Measurements from ENCODE around the gene ADM.
A peak's percentile ranks its signal among the peaks of the same experiment; 100 is the strongest.

Gene ADM

DNA sequence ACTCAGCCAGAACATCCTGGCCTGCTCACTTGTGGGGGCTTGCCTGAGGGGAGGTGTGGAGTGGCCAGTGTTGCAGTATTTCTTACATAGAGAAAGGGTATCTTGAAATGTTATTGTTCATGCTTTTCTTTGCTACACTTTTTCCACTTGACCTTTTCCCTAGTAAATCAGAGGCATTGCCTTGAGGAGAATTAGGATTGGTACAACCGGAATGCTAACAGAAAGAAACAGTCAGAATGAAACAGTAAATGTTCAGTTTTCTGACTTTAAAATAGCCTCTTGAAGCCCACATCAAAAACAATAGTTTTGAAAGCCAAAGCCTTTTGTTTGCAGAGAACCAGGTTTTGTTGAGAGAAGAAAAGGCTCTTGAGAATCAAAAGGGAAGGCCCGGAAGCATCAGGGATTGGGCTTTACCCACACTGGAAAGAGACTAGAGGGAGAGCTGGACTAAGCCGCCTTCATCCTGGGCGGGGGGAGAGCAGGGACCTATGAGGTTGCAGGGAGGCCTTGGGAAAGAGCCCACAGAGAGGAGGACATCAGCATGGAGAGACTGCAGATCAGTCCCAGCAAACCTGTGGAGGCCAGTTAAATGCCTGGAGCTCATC is 12.4 kb downstream of the ADM start:
- peak overlapping the region; percentile 79 for H3K9ac ChIP-seq (ENCODE audit: low read length)
- H3K9me3 ChIP-seq (ENCODE audit: control insufficient read depth, low read length), result no peaks in the 10 kb centered on the region
- no peaks in the 10 kb centered on the region for H3K27me3 ChIP-seq (replicated peaks; ENCODE audit: control insufficient read depth, insufficient read depth, low read length)
- no peaks in the 10 kb centered on the region for H3K36me3 ChIP-seq (ENCODE audit: control insufficient read depth, insufficient read depth, low read length, severe bottlenecking)
- no peak overlapping the region for H3K4me3 ChIP-seq (ENCODE audit: low read length)
- peaks cover 61% of the 10 kb centered on the region for H3K4me1 ChIP-seq (ENCODE audit: control insufficient read depth, insufficient read depth, low read length)
- peak; percentile 49 for DNase-seq (ENCODE audit: low read depth)

DNA sequence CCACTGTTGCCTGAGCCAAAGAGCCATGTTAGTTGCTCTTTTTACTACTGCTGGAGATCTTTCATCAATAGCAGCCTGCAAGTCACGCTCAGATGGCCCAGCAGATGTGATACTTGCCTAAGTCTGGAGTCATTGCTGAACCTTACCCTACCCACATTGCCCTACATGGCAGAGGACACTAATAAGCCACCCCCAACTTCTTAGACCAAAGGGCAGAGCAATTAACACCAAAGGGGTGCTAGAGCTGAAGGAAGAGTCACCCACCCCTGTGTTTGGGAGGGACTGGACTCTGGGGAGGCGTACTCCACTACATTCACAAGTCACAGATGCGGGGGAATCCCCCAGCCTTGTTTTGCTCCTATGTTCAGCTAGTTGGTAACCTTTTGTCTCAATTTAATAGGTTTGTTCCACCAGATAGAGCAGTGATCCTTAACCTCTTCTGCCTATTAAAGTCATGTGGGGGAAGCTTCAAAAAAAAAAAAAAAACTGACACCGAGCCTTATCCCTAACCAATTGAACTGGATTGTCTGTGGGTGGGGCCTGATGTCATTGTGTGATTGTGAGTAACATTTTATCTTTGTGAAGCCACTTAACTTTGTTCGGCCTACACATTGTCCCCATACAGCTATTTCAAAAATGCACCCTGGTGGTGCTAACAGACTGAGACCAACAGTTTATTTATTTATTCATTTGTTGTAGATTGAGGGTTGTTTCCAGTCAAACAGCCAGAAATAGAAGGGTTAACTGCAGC is 13.1 kb downstream of the ADM start:
- Histone ChIP-seq H3K36me3 (ENCODE audit: control insufficient read depth, insufficient read depth, low read length, severe bottlenecking) (no peaks in the 10 kb centered on the region), H3K9ac (ENCODE audit: low read length) (peak overlapping the region; percentile 79), H3K9me3 (ENCODE audit: control insufficient read depth, low read length) (no peaks in the 10 kb centered on the region), H3K27me3 (replicated peaks; ENCODE audit: control insufficient read depth, insufficient read depth, low read length) (no peaks in the 10 kb centered on the region), H3K4me3 (ENCODE audit: low read length) (no peak overlapping the region), H3K4me1 (ENCODE audit: control insufficient read depth, insufficient read depth, low read length) (peaks cover 67% of the 10 kb centered on the region)
- no peak for DNase-seq (ENCODE audit: low read depth)

DNA sequence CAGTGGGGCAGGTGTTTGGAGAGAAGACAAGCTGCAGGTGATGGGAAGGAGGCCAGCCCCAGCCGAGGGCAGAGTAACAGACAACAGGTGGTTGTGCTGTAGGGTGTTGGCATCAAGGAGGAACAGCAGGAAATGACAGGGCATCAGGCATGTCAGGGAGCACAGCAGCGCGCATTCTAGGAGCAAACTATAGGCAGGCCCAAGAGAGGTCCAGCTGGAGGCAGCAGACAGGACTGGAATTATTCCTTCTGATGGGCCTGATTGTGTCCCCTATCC is 13.6 kb downstream of the ADM start:
- H3K27me3 ChIP-seq (replicated peaks; ENCODE audit: control insufficient read depth, insufficient read depth, low read length), result no peaks in the 10 kb centered on the region
- no peak overlapping the region for H3K4me3 ChIP-seq (ENCODE audit: low read length)
- DNase-seq (ENCODE audit: low read depth), result no peak
- H3K36me3 ChIP-seq (ENCODE audit: control insufficient read depth, insufficient read depth, low read length, severe bottlenecking), result no peaks in the 10 kb centered on the region
- H3K9me3 ChIP-seq (ENCODE audit: control insufficient read depth, low read length), result no peaks in the 10 kb centered on the region
- peaks cover 71% of the 10 kb centered on the region for H3K4me1 ChIP-seq (ENCODE audit: control insufficient read depth, insufficient read depth, low read length)
- peak overlapping the region; percentile 79 for H3K9ac ChIP-seq (ENCODE audit: low read length)

DNA sequence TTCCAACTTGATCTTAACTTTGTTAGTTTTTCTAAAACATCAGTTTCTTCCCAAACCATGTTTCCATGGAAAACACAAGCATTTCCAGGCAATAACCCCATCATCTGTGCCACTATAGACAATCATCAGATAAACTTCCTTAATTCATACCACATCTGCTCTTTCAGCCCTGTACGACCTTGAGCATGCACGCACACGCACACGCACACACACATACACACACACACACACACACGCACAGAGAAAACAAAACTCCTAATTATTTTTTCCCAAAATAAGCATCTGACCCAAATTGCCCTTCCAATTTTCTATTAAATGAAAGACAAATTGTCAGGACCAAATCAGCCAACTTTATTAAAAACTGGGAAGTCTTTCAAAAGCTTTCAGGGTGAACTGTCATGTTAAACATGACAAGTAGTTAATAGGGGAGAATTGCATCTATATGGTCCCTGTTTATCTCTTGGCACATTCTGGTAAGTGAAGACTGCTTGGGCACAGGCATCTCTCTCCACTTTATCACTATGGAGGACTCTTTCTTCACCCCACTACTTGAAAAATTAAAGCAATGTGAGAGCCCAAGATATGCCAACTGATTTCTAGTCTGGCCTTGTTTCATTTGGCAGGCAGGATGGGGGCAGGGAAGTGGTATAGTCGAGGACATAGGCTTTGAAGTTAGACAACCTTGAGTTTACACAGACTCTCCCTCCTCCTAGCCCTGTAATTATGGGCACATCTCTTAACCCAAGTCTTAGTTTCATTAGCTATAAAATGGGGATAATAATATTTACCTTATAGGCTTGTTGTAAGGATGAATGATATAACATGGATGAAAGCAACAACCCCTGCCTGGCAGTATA is 15.1 kb downstream of the ADM start:
- Histone ChIP-seq H3K4me1 (ENCODE audit: control insufficient read depth, insufficient read depth, low read length) (peaks cover 83% of the 10 kb centered on the region), H3K4me3 (ENCODE audit: low read length) (no peak overlapping the region), H3K36me3 (ENCODE audit: control insufficient read depth, insufficient read depth, low read length, severe bottlenecking) (no peaks in the 10 kb centered on the region), H3K9ac (ENCODE audit: low read length) (peak overlapping the region; percentile 50), H3K27me3 (replicated peaks; ENCODE audit: control insufficient read depth, insufficient read depth, low read length) (no peaks in the 10 kb centered on the region), H3K9me3 (ENCODE audit: control insufficient read depth, low read length) (no peaks in the 10 kb centered on the region)
- DNase-seq (ENCODE audit: low read depth), result no peak

DNA sequence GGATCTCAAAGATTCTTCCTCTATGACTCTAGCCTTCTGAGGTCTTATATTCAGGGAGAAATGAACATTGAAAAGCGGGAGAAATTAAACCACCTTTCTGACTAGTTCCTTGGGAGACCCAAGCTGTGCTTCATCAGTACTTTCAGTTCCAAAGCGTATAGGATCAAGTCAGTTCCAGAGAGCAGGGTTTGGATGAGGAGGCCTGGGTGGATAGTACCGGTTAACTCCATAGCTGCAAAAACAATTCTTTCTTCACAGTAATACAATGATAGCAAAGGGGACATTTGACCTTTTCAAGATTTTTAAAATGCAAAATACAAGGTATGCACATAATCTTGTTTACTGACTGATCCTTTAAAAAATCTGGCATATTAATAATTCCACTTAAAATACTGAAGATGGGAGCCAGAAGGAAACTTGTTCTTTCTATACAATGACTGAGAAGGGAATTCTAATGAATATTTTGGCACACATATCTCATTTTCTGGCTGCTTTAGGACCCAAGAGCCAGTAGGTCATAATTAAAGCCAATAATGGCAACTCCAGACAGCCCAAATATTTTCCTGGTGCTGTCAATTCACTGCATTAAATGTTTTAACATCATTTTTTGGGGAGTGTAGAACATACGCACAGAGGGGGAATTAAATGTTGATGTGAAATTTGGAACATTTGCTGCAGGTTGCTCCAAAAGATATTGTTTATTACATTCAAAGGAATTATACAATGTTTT is 16.0 kb downstream of the ADM start:
- peaks cover 92% of the 10 kb centered on the region for H3K4me1 ChIP-seq (ENCODE audit: control insufficient read depth, insufficient read depth, low read length)
- DNase-seq (ENCODE audit: low read depth), result no peak
- no peaks in the 10 kb centered on the region for H3K27me3 ChIP-seq (replicated peaks; ENCODE audit: control insufficient read depth, insufficient read depth, low read length)
- H3K9ac ChIP-seq (ENCODE audit: low read length), result peak overlapping the region; percentile 83
- no peaks in the 10 kb centered on the region for H3K9me3 ChIP-seq (ENCODE audit: control insufficient read depth, low read length)
- H3K36me3 ChIP-seq (ENCODE audit: control insufficient read depth, insufficient read depth, low read length, severe bottlenecking), result no peaks in the 10 kb centered on the region
- no peak overlapping the region for H3K4me3 ChIP-seq (ENCODE audit: low read length)

DNA sequence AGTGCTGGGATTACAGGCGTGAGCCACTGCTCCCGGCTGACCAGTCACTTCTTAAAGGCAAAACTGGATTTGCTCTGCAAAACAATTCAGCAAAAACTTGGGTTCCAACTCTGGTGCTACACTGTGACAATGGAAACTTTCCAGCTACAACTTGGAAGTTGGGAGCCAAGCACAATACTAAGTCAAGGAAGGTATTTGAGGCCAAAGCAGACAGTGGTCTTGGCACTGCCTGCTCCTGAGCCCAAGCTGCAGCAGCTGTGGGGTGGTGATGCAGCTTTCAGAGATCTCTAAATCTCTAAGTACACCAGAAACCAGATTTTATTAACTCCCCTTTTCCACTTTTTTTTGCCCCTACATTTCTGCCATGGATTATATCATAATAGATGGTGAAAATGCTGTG is 17.5 kb downstream of the ADM start:
- Histone ChIP-seq H3K4me3 (ENCODE audit: low read length) (peak overlapping the region; percentile 43), H3K36me3 (ENCODE audit: control insufficient read depth, insufficient read depth, low read length, severe bottlenecking) (no peaks in the 10 kb centered on the region), H3K4me1 (ENCODE audit: control insufficient read depth, insufficient read depth, low read length) (peaks cover 92% of the 10 kb centered on the region), H3K27me3 (replicated peaks; ENCODE audit: control insufficient read depth, insufficient read depth, low read length) (no peaks in the 10 kb centered on the region), H3K9ac (ENCODE audit: low read length) (peak overlapping the region; percentile 83), H3K9me3 (ENCODE audit: control insufficient read depth, low read length) (peaks cover 2% of the 10 kb centered on the region)
- peak; percentile 39 for DNase-seq (ENCODE audit: low read depth)

DNA sequence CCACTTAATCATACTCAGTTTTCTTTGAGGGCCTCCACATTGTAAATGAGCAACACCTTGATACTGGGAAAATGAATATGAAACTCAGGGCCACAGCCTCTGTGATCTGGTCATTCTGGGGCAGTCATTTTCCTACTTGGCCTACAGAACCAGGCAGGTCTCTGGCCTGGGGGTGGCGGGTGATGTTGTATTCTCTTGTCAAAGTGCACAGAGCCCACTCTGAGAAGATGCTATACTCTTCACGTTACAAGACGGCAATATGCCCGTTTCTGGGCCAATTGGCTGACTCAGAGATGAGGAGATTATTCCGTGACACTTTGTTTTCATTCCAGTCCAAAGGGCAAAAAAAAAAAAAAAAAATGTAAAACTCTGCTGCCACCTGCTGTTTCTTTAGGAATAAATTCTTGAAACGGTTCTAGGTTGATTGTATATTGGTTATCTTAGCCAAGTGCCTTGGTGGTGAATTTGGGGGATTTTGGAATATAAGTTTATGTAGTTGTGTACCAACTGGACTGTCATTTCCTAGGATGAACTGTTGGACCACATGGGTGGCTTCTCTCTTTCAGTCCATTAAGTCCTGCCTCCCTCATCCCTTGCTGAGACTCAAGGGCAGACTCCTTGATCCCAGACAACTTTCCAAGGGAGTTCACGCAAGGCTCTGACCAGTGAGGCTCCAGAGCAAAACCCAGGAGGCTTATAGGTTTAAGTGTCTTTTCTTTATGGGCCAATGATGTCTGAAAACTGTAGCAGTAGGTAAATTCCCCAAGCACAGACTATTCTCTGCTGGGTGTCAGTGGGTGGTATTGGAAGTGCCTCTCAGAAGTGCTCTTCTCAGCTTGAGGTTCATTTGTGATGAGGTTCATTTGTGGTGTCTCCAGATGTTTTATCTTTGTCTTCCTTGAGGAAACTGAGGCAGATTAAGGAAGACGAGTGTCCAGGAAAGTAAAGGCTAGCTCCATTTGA is 18.2 kb downstream of the ADM start:
- peaks cover 4% of the 10 kb centered on the region for H3K9me3 ChIP-seq (ENCODE audit: control insufficient read depth, low read length)
- DNase-seq (ENCODE audit: low read depth), result peak; percentile 96
- peak overlapping the region; percentile 43 for H3K4me3 ChIP-seq (ENCODE audit: low read length)
- H3K4me1 ChIP-seq (ENCODE audit: control insufficient read depth, insufficient read depth, low read length), result peaks cover 92% of the 10 kb centered on the region
- H3K9ac ChIP-seq (ENCODE audit: low read length), result peak overlapping the region; percentile 83
- no peaks in the 10 kb centered on the region for H3K36me3 ChIP-seq (ENCODE audit: control insufficient read depth, insufficient read depth, low read length, severe bottlenecking)
- no peaks in the 10 kb centered on the region for H3K27me3 ChIP-seq (replicated peaks; ENCODE audit: control insufficient read depth, insufficient read depth, low read length)

DNA sequence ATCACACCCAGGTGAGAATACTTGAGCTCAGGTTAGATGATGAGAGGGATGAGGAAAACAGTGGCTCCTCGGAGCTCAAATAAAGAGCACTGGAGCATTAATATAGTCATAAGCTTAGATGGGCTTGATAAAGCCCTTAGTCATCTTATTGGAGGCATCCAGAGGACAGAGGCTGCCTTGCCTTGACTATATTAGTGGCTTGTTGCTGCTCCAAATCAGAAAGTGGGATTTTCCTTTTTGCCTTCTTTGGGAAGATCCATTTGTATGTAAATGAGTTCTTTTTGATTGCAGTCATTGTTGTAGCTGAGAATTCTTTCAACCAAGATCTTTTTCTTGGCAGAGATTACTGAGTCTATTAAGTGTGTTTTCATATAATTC is 18.9 kb downstream of the ADM start:
- peak; percentile 56 for DNase-seq (ENCODE audit: low read depth)
- no peaks in the 10 kb centered on the region for H3K27me3 ChIP-seq (replicated peaks; ENCODE audit: control insufficient read depth, insufficient read depth, low read length)
- H3K36me3 ChIP-seq (ENCODE audit: control insufficient read depth, insufficient read depth, low read length, severe bottlenecking), result no peaks in the 10 kb centered on the region
- H3K9ac ChIP-seq (ENCODE audit: low read length), result peak overlapping the region; percentile 83
- no peak overlapping the region for H3K4me3 ChIP-seq (ENCODE audit: low read length)
- peaks cover 4% of the 10 kb centered on the region for H3K9me3 ChIP-seq (ENCODE audit: control insufficient read depth, low read length)
- H3K4me1 ChIP-seq (ENCODE audit: control insufficient read depth, insufficient read depth, low read length), result peaks cover 93% of the 10 kb centered on the region

DNA sequence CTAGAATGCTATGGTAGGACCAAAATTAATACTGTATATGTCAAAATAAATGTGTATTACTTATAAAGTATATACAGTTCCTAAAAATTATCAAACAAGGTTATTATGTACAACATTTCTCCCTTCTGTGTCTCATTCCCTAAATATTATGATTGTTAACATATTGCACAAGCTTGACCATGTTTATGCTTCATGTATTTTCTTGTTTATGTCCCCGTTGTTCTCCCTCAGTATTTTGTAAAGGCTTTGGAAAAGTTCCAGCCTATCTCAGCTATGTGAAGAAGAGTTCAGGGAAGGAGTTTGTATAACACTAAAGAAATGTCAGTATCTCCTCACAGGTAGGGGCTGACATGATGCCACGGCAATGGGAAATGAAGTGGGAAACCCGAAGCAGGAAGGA is 19.6 kb downstream of the ADM start:
- Histone ChIP-seq H3K27me3 (replicated peaks; ENCODE audit: control insufficient read depth, insufficient read depth, low read length) (no peaks in the 10 kb centered on the region), H3K4me3 (ENCODE audit: low read length) (no peak overlapping the region), H3K4me1 (ENCODE audit: control insufficient read depth, insufficient read depth, low read length) (peaks cover 94% of the 10 kb centered on the region), H3K9me3 (ENCODE audit: control insufficient read depth, low read length) (peaks cover 4% of the 10 kb centered on the region), H3K36me3 (ENCODE audit: control insufficient read depth, insufficient read depth, low read length, severe bottlenecking) (no peaks in the 10 kb centered on the region), H3K9ac (ENCODE audit: low read length) (peak overlapping the region; percentile 83)
- peak; percentile 86 for DNase-seq (ENCODE audit: low read depth)

DNA sequence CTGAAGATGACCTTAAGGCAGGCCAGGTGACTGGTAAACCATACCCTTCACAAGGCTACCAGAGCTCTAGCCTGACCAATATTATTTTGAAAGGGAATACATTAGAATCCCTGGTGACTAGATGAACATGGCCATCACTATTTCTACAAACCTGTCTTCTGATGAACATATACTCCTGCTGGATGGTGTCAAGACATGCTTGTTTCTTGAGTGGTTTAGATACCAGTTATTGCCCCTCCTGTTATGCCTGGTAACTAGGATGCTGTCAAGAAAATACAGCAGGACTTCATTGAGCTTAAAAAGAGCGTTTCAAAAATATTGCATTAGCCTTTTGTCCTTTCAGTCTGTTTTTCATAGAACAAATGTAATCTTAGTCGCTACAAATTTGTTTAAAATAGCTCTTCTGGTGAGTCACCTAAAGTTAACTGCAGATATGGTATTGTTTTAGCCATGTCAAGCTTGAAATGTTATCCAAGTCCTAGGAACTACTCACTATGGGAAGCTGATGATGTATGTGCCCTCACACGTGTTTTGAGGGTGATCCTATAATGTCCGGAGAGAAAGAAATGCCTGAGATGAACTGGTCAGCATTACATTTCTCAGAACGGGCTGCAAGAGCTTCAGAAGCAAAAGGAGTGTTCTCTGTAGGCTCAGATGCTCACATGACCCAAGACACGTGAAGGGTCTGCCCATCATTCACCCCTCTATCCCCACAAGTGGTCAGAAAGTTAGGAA is 20.6 kb downstream of the ADM start:
- peaks cover 94% of the 10 kb centered on the region for H3K4me1 ChIP-seq (ENCODE audit: control insufficient read depth, insufficient read depth, low read length)

More for the DNA sequence above, 20.6 kb downstream of the ADM start:
- peaks cover 4% of the 10 kb centered on the region for H3K9me3 ChIP-seq (ENCODE audit: control insufficient read depth, low read length)
- no peaks in the 10 kb centered on the region for H3K36me3 ChIP-seq (ENCODE audit: control insufficient read depth, insufficient read depth, low read length, severe bottlenecking)
- peak overlapping the region; percentile 83 for H3K9ac ChIP-seq (ENCODE audit: low read length)
- DNase-seq (ENCODE audit: low read depth), result peak; percentile 92
- peak overlapping the region; percentile 7 for H3K4me3 ChIP-seq (ENCODE audit: low read length)
- H3K27me3 ChIP-seq (replicated peaks; ENCODE audit: control insufficient read depth, insufficient read depth, low read length), result no peaks in the 10 kb centered on the region

Data from adipocyte (in vitro differentiated cells).